DMS 273 treated with DMSO at 0.1 percent for 48 hours (cell line): ENCODE measurements around the gene DPF1.

Experiments
- DNase-seq: peaks from one replicate; lab custom pipeline; 2025; lab: John Stamatoyannopoulos, UW

DPF1 gene

DNA sequence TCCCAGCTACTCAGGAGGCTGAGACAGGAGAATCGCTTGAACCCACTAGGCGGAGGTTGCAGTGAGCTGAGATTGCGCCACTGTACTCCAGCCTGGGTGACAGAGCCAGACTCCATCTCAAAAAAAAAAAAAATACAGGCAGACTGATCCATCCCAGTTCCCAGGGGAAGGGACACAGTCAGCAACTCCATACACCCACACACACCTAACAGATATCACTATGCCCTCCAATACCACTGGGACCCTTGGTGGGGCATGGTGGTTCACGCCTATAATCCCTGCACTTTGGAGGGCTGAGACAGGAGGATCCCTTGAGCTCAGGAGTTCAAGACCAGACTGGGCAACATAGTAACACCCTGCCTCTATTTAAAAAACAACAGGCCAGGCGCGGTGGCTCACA lies 2.6 kb downstream of the DPF1 start:
- DNase-seq = no peak

DNA sequence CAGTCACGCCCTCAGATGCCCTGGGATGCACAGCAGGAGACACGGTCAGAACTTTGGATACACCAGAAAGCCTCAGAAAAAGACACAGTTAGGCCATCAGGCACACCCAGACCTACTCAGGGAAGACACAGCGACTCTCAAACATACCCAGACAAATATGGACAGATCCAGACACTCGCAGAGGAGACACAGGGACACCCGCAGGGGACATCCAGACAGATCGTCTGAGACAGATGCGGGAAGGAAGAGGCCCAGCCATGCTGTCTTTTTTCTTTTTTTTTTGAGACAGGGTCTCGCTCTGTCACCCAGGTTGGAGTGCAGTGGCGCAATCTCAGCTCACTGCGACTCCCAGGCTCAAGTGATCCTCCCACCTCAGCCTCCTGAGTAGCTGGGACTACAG lies 4.8 kb downstream of the DPF1 start:
- DNase-seq = no peak

- DNase-seq = no peak
Measured at GRCh38 chr19:38218204-38218603, 5.8 kb downstream of the DPF1 start.

GRCh38 chr19:38216785-38217641 lies 7.0 kb downstream of the DPF1 start:
- no peak for DNase-seq

- DNase-seq = no peak
Measured at GRCh38 chr19:38213911-38214625, 10.0 kb downstream of the DPF1 start.

DNA sequence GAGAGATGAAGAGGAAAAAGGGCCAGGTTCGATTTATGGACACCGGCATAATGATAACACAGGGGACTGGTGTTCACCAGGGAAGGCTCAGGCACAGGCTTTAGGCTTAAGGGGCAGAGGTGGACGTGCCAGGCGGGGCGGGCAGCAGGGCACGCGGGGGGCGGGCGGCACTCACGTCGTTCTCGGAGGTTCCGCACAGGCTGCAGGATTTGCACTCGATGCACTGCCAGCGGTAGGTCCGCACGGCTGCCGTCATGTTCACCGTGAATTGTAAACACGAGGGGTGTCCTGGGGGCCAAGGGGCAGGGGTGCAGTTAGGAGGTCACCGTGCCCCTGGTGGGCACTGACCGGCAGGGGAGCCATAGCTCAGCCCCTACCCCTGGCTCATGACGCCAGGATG lies 10.6 kb downstream of the DPF1 start:
- no peak for DNase-seq

DNA sequence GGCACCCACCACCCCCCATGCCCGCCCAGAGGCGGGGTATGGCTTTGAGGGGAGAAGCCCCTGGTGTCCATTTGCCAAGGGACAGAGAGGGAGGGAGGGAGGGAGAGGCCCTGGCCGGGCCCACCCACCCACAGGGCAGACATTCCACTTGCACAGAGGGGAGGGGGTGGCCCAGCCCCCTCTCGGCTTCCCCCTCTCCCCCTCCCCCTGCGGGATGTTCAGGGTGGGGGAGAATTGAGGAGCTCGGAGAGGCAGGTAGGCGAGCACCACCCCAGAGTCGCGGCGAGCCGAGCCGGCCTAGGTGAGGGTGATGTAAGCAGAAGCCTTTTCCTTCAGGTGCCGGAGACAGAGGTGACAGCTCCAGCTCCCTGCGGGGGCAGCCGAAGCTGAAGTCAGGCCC lies 12.3 kb downstream of the DPF1 start:
- no peak for DNase-seq

GRCh38 chr19:38211151-38211591 lies 12.9 kb downstream of the DPF1 start:
- no peak for DNase-seq

DNA sequence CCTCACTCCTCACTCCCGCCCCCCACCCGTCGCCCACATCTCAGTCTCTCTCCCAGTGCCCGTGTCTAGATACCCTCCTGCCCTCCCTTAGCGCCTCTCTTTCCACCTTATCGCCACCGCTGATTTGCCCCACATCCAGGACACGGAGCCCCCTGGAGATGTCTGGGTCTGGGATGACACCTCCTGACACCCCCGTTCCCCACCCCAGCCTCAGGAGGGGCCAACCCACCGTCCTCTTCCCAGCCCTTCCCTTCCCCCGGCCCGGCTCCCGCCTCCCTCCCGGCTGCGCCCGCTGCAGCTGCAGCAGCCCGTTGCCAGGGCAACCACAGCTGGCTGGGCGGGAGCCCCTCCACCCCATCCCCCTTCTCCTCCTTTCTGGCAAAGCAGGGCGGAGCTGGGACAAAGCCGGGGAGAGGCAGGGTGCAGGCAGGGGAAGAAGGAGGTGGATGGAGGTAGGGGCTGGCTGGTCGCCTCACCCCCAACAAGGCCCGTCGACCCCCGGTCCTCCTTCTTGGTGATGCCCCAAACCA lies 13.5 kb downstream of the DPF1 start:
- no peak for DNase-seq

DNA sequence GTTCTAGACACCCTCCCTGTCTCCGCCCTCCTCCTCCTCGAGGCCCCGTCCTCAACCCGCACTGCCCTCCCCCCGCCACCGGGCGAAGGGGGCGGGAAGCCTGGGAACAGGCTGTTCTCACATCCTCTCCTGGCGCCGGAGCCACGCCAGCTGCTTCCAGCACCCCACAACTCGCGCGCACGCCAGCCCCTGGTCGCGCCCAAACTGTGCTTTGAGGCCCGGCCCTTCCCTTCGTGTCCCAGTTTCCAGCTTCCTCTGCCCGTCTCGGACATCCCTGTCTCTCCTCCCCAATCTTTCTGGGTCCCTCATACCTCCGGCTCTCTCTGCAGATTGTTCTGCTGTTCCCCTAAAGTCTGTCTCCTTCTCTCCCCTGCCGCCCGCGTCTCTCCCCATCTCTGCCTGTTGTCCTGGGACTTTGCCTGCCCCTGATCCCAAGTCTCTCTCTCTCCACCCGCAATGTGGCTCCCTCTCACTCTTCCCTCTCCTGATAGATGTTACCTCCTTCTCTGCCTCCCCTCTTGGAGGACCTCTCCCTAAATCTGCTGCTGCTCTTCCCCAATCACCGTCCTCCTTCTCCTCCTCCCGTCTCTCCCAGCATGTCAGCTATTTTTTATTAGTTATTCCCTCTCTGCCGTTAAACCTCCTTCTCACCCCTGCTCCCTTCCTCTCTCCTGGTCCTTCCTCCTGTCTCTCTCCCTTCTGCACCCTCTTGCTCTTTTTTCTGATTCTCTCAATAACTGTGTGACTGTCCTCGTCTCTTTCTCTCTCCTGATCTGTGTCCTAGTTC lies 14.2 kb downstream of the DPF1 start:
- DNase-seq = no peak

DNA sequence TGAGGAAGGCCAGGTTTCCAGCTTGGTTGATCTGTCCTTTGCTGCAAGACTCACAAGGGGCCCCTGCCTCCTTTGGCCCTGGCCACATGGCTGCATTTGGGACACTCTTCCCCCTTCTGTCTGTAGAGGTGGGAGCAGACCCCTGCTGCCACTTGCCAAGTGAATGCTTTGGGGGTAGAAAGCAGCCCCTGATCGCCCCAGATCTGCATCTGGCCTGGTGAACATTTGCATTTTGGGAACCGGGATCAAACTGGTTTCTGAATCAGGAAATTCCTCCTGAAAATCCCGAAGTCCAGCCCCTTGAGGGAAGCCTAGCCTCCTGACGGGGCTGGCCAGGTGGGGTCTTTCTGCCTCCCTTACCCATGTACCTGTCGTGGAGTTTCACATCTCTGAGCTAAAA lies 14.9 kb downstream of the DPF1 start:
- DNase-seq = no peak

DNA sequence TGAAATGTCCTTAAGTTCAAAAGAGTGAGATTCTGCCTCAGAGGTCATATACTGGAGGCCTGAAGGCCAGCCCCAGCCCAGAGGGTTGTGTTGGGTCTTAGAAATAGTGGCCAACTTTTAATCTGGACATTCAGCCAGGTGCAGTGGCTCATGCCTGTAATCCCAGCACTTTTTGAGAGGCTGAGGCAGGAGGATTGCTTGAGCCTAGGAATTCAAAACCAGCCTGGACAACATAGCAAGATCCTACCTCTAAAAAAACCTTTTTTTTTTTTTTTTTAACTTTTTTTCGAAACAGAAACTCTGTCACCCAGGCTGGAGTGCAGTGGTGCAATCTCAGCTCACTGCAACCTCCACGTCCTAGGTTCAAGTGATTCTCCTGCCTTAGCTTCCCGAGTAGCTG lies 15.5 kb downstream of the DPF1 start:
- DNase-seq = no peak

DNA sequence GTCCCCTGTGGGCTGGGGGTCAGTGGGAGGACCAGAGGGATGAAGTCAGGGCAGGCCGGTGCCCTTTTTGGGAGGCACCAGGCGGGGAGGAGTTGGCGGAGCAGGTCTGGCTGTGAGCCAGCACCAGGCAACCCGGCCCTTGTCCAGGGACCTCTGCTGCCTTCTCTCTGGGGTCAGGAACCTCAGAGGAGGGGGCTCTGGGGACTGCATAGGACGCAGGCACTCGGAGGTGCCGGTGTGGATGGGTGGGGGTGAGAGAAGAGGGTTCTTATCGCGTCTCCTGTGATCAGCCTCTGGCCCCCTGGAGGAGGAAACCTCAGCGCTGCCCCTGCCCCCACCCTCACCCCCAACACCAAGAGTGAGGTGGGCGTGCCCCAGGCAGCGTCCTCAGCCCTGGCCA lies 16.5 kb downstream of the DPF1 start:
- DNase-seq = no peak

DNA sequence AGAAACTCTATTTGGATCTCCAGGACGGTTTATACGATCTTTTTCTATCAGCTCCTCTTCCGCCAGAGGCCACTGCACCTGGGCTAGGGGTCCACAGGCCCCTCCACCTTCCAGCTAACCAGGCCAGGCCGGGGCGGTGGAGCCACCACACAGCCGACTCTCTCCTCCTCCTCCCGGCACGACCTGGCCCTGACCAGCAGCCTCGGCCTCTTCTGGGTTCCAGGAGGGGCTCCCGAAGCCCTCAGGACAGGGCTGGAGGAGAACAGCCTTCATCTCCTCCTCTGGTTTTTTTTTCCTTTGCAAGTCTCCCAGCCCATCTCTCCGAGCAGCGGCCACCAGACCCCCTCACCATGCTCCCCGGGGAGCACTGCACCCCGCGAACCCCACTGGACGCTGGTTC lies 17.1 kb downstream of the DPF1 start:
- DNase-seq = no peak

DNA sequence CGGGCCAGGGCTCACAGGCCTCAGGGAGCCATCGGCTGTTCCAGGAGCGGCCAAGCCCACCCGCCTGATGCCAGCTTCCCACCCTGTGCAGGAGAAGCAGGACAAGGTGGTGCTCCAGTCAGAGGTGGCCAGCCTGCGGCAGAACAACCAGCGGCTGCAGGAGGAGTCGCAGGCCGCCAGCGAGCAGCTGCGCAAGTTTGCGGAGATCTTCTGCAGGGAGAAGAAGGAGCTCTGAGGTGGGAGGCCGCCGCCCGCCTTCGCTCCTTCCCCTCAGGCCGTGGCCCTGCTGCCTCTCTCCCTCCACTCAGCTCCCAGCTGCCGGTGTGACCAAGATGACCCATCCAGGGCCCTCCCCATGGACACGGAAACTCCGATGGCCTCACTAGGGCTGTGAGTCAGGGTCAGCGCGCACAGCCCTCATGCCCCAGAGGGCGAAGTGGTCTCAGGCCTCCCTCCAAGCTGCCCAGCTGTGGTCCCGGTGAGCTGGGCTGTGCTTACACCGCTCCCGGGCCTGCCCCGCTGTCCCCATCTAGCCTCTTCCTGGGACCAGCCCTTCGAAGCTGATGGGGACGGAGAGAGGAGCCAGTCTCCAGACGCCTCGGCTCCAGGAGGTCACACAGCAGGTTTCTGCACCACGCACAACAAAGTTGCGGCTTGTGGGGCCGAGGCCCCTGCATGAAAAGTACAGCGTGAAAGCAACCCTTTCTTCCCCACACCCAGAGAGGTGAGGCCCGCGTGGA lies 17.8 kb downstream of the DPF1 start:
- no peak for DNase-seq

DNA sequence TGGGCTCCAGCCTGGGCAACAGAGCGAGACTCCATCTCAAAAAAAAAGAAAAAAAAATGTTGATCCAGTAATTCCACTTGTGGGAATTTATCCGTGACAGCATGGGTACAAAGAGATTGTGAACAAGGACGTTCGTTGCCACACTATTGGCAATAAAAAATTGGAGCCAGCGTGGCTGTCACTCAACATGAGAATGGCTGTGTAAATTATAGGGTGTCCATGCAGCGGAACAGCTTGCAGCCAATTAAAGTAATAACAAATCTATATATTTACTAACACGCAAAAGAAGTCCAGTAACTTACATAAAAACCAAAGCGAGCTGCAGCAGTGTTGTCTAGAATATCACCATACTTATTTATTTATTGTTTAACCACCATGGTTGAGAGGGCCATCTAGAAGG lies 19.3 kb downstream of the DPF1 start:
- no peak for DNase-seq

GRCh38 chr19:38204096-38204495 lies 19.9 kb downstream of the DPF1 start:
- no peak for DNase-seq

GRCh38 chr19:38203197-38203596 lies 20.8 kb downstream of the DPF1 start:
- DNase-seq = no peak

DNA sequence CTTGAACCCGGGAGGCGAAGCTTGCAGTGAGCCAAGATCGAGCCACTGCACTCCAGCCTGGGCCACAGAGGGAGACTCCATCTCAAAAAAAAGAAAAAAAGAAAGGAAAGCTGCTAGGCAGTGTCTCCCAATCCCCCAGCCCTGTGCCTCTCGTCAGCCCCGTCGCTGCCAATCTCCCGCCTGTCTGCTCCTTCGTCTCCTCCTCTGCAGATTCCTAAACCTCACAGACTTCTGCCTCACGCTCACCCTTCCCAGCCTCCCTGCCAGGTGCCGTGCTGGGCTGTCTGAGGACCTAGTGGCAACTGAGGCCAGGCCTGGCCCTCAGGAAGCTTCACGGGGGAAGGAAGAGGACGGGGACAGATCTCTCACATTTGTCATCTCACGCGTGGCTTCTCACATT lies 21.5 kb downstream of the DPF1 start:
- no peak for DNase-seq

DNA sequence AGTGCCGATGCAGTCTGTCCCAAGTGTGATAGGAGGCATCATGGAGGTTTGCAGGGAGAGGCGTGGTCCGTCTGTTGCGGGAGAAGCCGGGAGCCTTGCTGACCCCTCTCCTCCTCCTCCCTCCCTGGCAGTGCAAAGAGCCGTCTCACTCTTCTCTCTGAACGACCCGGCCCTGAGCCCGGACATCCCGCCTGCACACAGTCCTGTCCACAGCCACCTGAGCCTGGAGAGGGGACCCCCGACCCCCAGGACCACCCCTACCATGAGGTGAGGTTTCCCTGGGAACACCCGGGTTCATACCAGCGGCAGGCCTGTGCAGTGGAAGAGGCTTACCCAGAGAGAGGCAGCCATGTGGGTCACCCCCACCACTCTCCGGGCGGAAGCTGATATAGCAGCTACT lies 22.3 kb downstream of the DPF1 start:
- no peak for DNase-seq

- DNase-seq = no peak
Measured at GRCh38 chr19:38199340-38199739, 24.7 kb downstream of the DPF1 start.
